ACC112 (cell line): ENCODE data around the gene KRCC1.

Experiments
- H2AFZ ChIP-seq: fragments of 200-600 bp; sonication (generic); one replicate; pipeline ENCODE4 v1.6.0; 2017; ENCODE audit warnings: antibody characterized with exemption, low read length; ENCODE audit not compliant: unreplicated experiment
- H3K27ac ChIP-seq: fragments of 200-600 bp; sonication (generic); 2 replicates; pipeline ENCODE4 v1.5.1; 2014; ENCODE audit warnings: low read depth, mild to moderate bottlenecking, antibody characterized with exemption, low read length, moderate library complexity
- H3K27me3 ChIP-seq: fragments of 200-600 bp; sonication (generic); 2 replicates; pipeline ENCODE4 v1.6.1; 2014; ENCODE audit warnings: mild to moderate bottlenecking, antibody characterized with exemption, low read length, moderate library complexity, mixed read lengths; ENCODE audit not compliant: insufficient read depth
- H3K36me3 ChIP-seq: fragments of 200-600 bp; sonication (generic); 2 replicates; pipeline ENCODE4 v1.6.1; 2016; ENCODE audit warnings: mild to moderate bottlenecking, antibody characterized with exemption, low read length, moderate library complexity, mixed read lengths; ENCODE audit not compliant: insufficient read depth
- H3K4me1 ChIP-seq: fragments of 200-600 bp; sonication (generic); one replicate; pipeline ENCODE4 v1.6.1; 2016; ENCODE audit warnings: low read length, mixed read lengths; ENCODE audit not compliant: insufficient read depth, unreplicated experiment, control insufficient read depth
- H3K4me3 ChIP-seq: fragments of 200-600 bp; sonication (generic); 2 replicates; pipeline ENCODE4 v1.5.1; 2014; ENCODE audit warnings: mild to moderate bottlenecking, low read depth, low read length
- H3K79me2 ChIP-seq: fragments of 200-600 bp; sonication (generic); one replicate; pipeline ENCODE4 v1.6.0; 2016; ENCODE audit warnings: low read length; ENCODE audit not compliant: control insufficient read depth, unreplicated experiment, insufficient read depth

Gene KRCC1

GRCh38 chr2:88077080-88077479 lies 21.5 kb upstream of the KRCC1 start:
- Histone ChIP-seq H3K79me2 (no peaks in the 10 kb centered on the region), H2AFZ (no peak overlapping the region), H3K4me1 (peaks cover 3% of the 10 kb centered on the region), H3K27me3 (no peaks in the 10 kb centered on the region; the same call in 1 of the 2 replicates), H3K4me3 (no peak overlapping the region), H3K27ac (no peak overlapping the region), H3K36me3 (no peaks in the 10 kb centered on the region)

DNA sequence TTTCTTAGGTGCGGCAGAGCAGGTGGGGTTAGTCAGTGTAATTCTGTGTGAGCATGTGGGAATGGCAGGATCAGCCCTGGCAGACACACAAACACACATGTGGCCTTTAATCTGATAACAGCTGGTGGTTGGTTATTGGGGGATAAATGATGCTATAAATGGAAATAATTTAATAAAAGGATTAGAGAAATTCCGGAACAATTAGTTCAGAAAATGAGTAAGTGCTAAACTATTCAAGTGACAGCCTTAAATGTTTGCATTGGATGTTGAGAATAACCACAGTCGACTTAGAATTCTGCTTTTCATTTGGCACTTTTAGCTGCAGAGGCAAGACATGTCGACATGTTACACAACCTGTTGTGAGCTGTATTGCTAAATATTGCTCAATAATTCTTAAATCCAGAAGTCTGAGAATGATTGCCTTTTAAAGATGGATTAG lies 19.3 kb upstream of the KRCC1 start:
- Histone ChIP-seq H3K4me3 (no peak overlapping the region), H3K27ac (no peak overlapping the region), H3K79me2 (no peaks in the 10 kb centered on the region), H2AFZ (no peak overlapping the region), H3K36me3 (no peaks in the 10 kb centered on the region), H3K4me1 (peaks cover 3% of the 10 kb centered on the region), H3K27me3 (no peaks in the 10 kb centered on the region; the same call in 1 of the 2 replicates)

DNA sequence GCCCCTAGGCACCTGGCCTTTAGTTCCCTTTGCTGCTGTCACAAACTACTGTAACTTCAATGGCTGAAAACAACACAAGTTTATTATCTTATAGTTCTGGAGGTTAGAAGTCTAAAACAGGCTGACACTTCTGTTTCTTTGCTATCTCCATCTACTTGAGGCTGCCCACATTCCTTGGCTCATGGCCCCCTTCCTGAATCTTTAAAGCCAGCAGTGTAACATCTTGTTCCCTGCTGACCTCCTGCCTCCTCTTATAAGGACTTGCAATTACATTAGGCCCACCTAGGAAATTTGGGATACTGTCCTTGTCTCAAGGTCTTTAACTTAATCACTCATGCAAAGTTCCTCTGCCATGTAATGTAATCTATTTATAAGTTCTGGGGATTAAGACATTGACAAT lies 18.6 kb upstream of the KRCC1 start:
- H3K27me3 ChIP-seq = no peaks in the 10 kb centered on the region
- no peaks in the 10 kb centered on the region for H3K36me3 ChIP-seq
- no peak overlapping the region for H2AFZ ChIP-seq
- peaks cover 3% of the 10 kb centered on the region for H3K4me1 ChIP-seq
- H3K27ac ChIP-seq = no peak overlapping the region
- no peak overlapping the region for H3K4me3 ChIP-seq
- no peaks in the 10 kb centered on the region for H3K79me2 ChIP-seq

DNA sequence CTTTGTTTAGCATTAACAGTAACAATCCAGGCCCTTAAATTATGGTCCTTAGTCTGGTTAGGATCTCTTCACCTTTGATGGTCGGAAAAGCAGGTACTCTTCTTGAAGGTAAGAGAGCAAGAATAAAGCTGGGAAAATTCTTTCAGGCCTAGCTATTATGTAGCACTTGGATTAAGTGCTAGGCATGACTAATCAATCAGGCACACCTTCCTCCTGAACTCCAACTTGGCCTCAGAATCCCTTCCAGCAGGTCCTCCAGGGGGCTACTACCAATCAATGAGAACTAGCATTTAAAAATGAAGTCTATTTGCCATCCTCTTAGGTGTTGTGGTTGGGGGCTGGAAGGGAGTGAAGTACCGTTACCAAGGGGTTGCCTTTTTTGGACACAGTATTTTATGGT lies 15.8 kb upstream of the KRCC1 start:
- Histone ChIP-seq H3K4me1 (peaks cover 3% of the 10 kb centered on the region), H3K4me3 (no peak overlapping the region), H3K79me2 (no peaks in the 10 kb centered on the region), H2AFZ (no peak overlapping the region), H3K27ac (no peak overlapping the region), H3K27me3 (peaks cover 5% of the 10 kb centered on the region; the same call in 1 of the 2 replicates), H3K36me3 (no peaks in the 10 kb centered on the region)

DNA sequence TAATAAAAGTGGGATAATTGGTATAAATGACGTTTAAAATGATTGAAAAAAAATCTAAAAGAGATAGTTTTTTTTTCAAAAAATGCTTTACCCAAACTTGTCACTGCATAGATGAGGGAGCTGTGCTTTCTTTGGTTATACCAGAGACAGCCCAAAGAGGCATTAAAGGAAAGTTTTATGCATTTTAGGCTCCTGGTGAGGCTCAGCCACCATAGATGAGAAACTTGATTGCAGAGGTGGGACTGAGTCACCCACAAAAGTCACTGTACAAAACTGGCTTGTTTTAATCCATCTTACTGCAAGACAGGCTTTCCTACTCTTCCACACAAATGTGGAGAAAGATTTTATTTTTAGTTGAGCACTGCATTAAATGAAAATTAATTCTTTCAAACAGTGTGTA lies 14.5 kb upstream of the KRCC1 start:
- Histone ChIP-seq H3K4me3 (no peak overlapping the region), H3K79me2 (no peaks in the 10 kb centered on the region), H2AFZ (no peak overlapping the region), H3K27ac (no peak overlapping the region), H3K27me3 (peaks cover 5% of the 10 kb centered on the region; the same call in 1 of the 2 replicates), H3K36me3 (no peaks in the 10 kb centered on the region), H3K4me1 (peaks cover under 1% of the 10 kb centered on the region)

- Histone ChIP-seq H3K79me2 (no peaks in the 10 kb centered on the region), H3K4me3 (no peak overlapping the region), H3K27me3 (peaks cover 5% of the 10 kb centered on the region; the same call in 1 of the 2 replicates), H3K4me1 (no peaks in the 10 kb centered on the region), H2AFZ (no peak overlapping the region), H3K27ac (no peak overlapping the region), H3K36me3 (no peaks in the 10 kb centered on the region)
Observed at GRCh38 chr2:88069117-88069516, 13.5 kb upstream of the KRCC1 start.

DNA sequence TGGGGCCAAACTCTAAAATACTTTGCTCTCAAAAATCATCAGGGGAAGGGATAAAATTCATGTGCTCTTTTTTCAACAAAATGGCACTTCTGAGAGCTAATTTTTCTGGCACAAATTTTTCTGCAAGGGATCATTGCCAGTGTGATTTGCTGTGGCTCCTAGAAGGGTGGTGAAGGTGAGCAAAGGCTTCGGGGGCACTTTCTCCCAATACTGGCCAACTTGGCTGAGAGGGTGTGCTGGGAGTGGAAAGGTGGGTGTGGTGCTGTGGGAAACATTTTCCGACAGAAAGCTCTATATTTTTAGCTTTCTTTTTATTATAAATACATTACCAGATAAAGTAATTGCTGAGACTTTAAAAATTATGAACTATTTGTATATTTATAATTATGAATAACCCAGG lies 12.5 kb upstream of the KRCC1 start:
- H3K4me3 ChIP-seq = no peak overlapping the region
- H3K27me3 ChIP-seq = peaks cover 5% of the 10 kb centered on the region; the same call in 1 of the 2 replicates
- no peaks in the 10 kb centered on the region for H3K4me1 ChIP-seq
- H3K79me2 ChIP-seq = no peaks in the 10 kb centered on the region
- no peaks in the 10 kb centered on the region for H3K36me3 ChIP-seq
- H3K27ac ChIP-seq = no peak overlapping the region
- H2AFZ ChIP-seq = no peak overlapping the region

GRCh38 chr2:88067598-88067997 lies 12.0 kb upstream of the KRCC1 start, which contains the start of gene SMYD1:
TSS of gene SMYD1 (plus strand) at chr2:88067825. CDS start at chr2:88067865, 40 bp downstream.
- no peaks in the 10 kb centered on the region for H3K4me1 ChIP-seq
- no peak within 1 kb of the TSS for H3K4me3 ChIP-seq
- no peaks in the 10 kb centered on the region for H3K36me3 ChIP-seq
- H3K27ac ChIP-seq = no peak within 1 kb of the TSS
- no peak within 1 kb of the TSS for H2AFZ ChIP-seq
- H3K79me2 ChIP-seq = no peaks in the 10 kb centered on the region
- H3K27me3 ChIP-seq = peaks cover 5% of the 10 kb centered on the region; the same call in 1 of the 2 replicates

- no peaks in the 10 kb centered on the region for H3K79me2 ChIP-seq
- H3K27me3 ChIP-seq = peaks cover 5% of the 10 kb centered on the region; the same call in 1 of the 2 replicates
Observed at GRCh38 chr2:88067189-88067588, 11.6 kb upstream of the KRCC1 start.

GRCh38 chr2:88066543-88066942 lies 11.0 kb upstream of the KRCC1 start:
- Histone ChIP-seq H3K27me3 (peaks cover 5% of the 10 kb centered on the region; the same call in 1 of the 2 replicates), H3K4me3 (no peak overlapping the region), H3K79me2 (no peaks in the 10 kb centered on the region), H2AFZ (no peak overlapping the region), H3K27ac (no peak overlapping the region), H3K4me1 (no peaks in the 10 kb centered on the region), H3K36me3 (no peaks in the 10 kb centered on the region)

More at GRCh38 chr2:88067189-88067588, 11.6 kb upstream of the KRCC1 start:
- Histone ChIP-seq H3K27ac (no peak overlapping the region), H3K4me3 (no peak overlapping the region), H2AFZ (no peak overlapping the region), H3K4me1 (no peaks in the 10 kb centered on the region), H3K36me3 (no peaks in the 10 kb centered on the region)

GRCh38 chr2:88061295-88061694 lies 5.7 kb upstream of the KRCC1 start:
- H3K4me1 ChIP-seq = no peaks in the 10 kb centered on the region

More at GRCh38 chr2:88061295-88061694, 5.7 kb upstream of the KRCC1 start:
- Histone ChIP-seq H3K79me2 (no peaks in the 10 kb centered on the region), H2AFZ (no peak overlapping the region), H3K27ac (no peak overlapping the region), H3K27me3 (no peaks in the 10 kb centered on the region), H3K4me3 (no peak overlapping the region), H3K36me3 (no peaks in the 10 kb centered on the region)
